KMS-11 (cell line): ENCODE results near the gene LMO7.

Experiments
- H2AFZ ChIP-seq: fragments of 200-600 bp; sonication (generic); 2 replicates; pipeline ENCODE4 v1.6.1; 2016; ENCODE audit warnings: antibody characterized with exemption, mixed run types, low read depth
- H3K27ac ChIP-seq: fragments of 200-600 bp; sonication (generic); 2 replicates; pipeline ENCODE4 v1.6.1; 2016; ENCODE audit warnings: mild to moderate bottlenecking, mixed run types
- H3K27me3 ChIP-seq: fragments of 200-600 bp; sonication (generic); 2 replicates; pipeline ENCODE4 v1.6.1; 2017; ENCODE audit warnings: mild to moderate bottlenecking, low read depth, mixed run types, moderate library complexity; ENCODE audit not compliant: insufficient read depth
- H3K36me3 ChIP-seq: fragments of 200-600 bp; sonication (generic); 2 replicates; pipeline ENCODE4 v1.6.1; 2017; ENCODE audit warnings: mild to moderate bottlenecking, mixed run types; ENCODE audit not compliant: insufficient read depth
- H3K4me1 ChIP-seq: fragments of 200-600 bp; sonication (generic); 2 replicates; pipeline ENCODE4 v1.6.1; 2016; ENCODE audit warnings: mild to moderate bottlenecking, low read depth, mixed run types; ENCODE audit not compliant: poor library complexity, severe bottlenecking
- H3K4me2 ChIP-seq: fragments of 200-600 bp; sonication (generic); 2 replicates; pipeline ENCODE4 v1.7.0; 2016; ENCODE audit warnings: mild to moderate bottlenecking, mixed run types
- H3K4me3 ChIP-seq: fragments of 200-600 bp; sonication (generic); IDR thresholded peaks from 2 replicates; pipeline ENCODE4 v1.6.1; 2017; ENCODE audit warnings: low read depth, low read length, mixed read lengths; ENCODE audit not compliant: insufficient read depth
- H3K79me2 ChIP-seq: fragments of 200-600 bp; sonication (generic); 2 replicates; pipeline ENCODE4 v1.6.1; 2016; ENCODE audit warnings: low read depth, mixed run types; ENCODE audit not compliant: insufficient read depth
- H3K9ac ChIP-seq: fragments of 200-600 bp; sonication (generic); 2 replicates; pipeline ENCODE4 v1.6.1; 2016; ENCODE audit warnings: mild to moderate bottlenecking, mixed run types
- H4K20me1 ChIP-seq: fragments of 200-600 bp; sonication (generic); 2 replicates; pipeline ENCODE4 v1.6.1; 2016; ENCODE audit warnings: mild to moderate bottlenecking, mixed run types; ENCODE audit not compliant: insufficient read depth
- TF ChIP-seq, protein P1 (sequence below): fragments of 200-600 bp; sonication (generic); conservative IDR thresholded peaks from 2 replicates; pipeline ENCODE4 v1.6.1; 2017; ENCODE audit warnings: low read depth, mild to moderate bottlenecking, antibody characterized with exemption, low read length, moderate library complexity, mixed read lengths

LMO7 gene

DNA sequence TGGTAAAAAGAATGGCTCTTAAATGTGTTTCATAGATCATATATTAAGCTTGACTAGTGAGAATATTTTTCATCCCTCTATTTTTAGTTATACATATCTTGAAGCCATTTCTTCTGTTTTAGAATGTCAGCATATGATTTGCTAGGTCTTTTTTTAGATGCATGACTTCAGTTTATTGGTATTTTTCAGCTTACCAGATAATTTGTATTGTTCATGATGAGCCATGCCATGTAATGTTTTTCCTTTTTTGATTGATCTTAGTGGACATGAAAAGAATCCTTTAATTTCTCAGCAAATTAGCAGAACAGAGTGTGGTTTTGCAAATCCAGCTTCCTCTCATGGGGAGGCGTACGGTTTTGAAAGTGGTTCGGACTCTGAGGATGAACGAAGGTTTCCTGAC, 168.5 kb downstream of the LMO7 start:
- TF ChIP-seq, protein P1, sequence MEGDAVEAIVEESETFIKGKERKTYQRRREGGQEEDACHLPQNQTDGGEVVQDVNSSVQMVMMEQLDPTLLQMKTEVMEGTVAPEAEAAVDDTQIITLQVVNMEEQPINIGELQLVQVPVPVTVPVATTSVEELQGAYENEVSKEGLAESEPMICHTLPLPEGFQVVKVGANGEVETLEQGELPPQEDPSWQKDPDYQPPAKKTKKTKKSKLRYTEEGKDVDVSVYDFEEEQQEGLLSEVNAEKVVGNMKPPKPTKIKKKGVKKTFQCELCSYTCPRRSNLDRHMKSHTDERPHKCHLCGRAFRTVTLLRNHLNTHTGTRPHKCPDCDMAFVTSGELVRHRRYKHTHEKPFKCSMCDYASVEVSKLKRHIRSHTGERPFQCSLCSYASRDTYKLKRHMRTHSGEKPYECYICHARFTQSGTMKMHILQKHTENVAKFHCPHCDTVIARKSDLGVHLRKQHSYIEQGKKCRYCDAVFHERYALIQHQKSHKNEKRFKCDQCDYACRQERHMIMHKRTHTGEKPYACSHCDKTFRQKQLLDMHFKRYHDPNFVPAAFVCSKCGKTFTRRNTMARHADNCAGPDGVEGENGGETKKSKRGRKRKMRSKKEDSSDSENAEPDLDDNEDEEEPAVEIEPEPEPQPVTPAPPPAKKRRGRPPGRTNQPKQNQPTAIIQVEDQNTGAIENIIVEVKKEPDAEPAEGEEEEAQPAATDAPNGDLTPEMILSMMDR = no peak
- no peaks in the 10 kb centered on the region for H3K36me3 ChIP-seq
- H3K9ac ChIP-seq = no peak overlapping the region
- H3K4me3 ChIP-seq = no peak overlapping the region
- H2AFZ ChIP-seq = no peak overlapping the region
- no peaks in the 10 kb centered on the region for H4K20me1 ChIP-seq
- no peaks in the 10 kb centered on the region for H3K79me2 ChIP-seq
- H3K27ac ChIP-seq = no peak overlapping the region
- no peak overlapping the region for H3K4me2 ChIP-seq
- no peaks in the 10 kb centered on the region for H3K27me3 ChIP-seq
- H3K4me1 ChIP-seq = no peaks in the 10 kb centered on the region

DNA sequence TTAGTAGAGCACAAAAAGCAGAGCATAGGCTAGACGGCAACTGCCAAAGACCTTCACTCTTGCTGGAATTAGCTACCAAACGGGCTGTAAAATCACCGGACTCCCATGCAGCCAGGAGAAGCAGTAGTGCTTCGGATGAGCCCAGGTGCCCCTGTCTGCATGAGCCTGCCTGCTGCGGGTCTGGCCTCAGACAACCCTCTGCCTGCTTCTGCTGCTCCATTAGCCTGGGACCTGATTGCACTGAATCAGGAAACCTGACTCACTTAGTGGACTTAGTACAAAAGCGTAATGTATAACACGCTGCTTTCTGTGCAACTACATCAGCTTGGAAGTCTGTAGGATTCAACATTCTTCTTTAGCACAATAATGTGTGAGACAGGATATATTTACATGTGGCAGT, 170.0 kb downstream of the LMO7 start:
- no peak overlapping the region for H3K9ac ChIP-seq
- TF ChIP-seq, protein P1 = no peak

DNA sequence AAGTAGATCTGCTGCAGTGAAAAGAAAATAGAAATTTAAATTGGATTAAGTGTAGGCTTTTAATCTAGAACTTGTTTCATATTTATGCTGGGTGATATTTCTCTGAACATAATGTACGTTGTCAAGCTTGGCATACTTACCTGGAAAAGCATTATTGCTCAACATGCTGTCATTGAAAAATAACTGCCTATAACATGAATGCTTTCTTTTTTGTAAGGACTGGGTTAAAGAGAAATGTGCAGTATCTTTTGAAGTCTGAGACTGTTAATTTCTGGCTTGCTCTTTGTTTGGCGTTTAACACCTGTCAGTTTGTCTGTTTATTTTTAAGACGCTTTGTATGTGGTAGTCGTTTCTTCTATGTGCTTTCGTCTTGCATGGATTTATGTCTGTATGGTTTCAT, 175.2 kb downstream of the LMO7 start:
- Histone ChIP-seq H3K4me3 (no peak overlapping the region), H2AFZ (no peak overlapping the region), H4K20me1 (no peaks in the 10 kb centered on the region), H3K79me2 (no peaks in the 10 kb centered on the region), H3K27ac (no peak overlapping the region), H3K9ac (no peak overlapping the region), H3K27me3 (no peaks in the 10 kb centered on the region), H3K4me1 (no peaks in the 10 kb centered on the region), H3K4me2 (no peak overlapping the region), H3K36me3 (no peaks in the 10 kb centered on the region)
- TF ChIP-seq, protein P1 = no peak

More for the DNA sequence above, 170.0 kb downstream of the LMO7 start:
- no peak overlapping the region for H3K4me2 ChIP-seq
- no peaks in the 10 kb centered on the region for H4K20me1 ChIP-seq
- no peaks in the 10 kb centered on the region for H3K36me3 ChIP-seq
- no peaks in the 10 kb centered on the region for H3K4me1 ChIP-seq
- no peaks in the 10 kb centered on the region for H3K27me3 ChIP-seq
- no peaks in the 10 kb centered on the region for H3K79me2 ChIP-seq
- no peak overlapping the region for H3K4me3 ChIP-seq
- H3K27ac ChIP-seq = no peak overlapping the region
- H2AFZ ChIP-seq = no peak overlapping the region

DNA sequence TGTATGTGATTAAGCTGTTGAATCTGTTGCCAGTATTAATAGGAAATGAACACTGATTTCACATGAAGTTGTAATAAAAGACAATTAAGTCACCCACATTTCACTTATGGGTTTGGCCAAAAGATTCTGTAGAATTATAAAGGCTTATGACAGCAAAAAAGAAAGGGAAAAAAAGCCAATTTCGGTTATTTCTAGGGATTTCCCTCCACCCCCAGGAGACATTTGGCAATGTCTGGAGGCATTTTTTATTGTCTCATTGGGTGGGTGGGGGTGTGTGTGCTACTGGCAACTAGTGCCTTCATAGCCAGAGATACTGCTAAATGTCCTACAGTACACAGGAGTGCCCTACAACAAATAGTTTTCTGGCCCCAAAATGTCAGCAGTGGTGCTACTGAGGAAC, 175.7 kb downstream of the LMO7 start:
- Histone ChIP-seq H3K36me3 (no peaks in the 10 kb centered on the region), H3K9ac (no peak overlapping the region), H2AFZ (no peak overlapping the region), H4K20me1 (no peaks in the 10 kb centered on the region), H3K79me2 (no peaks in the 10 kb centered on the region), H3K27me3 (no peaks in the 10 kb centered on the region), H3K4me3 (no peak overlapping the region), H3K4me1 (no peaks in the 10 kb centered on the region), H3K4me2 (no peak overlapping the region), H3K27ac (no peak overlapping the region)
- TF ChIP-seq, protein P1 = no peak
